Measurements from ENCODE around the gene HEG1. TPM values are rescaled to one million over a fixed set of nuclear protein-coding genes. Genes with fewer than 3 reads are reported as not detected.
A peak's percentile ranks its signal among the peaks of the same experiment; 100 is the strongest.

HEG1 gene
- total and polyA plus RNA-seq, 12 donors: 12.2 to 186 (median 122) TPM

DNA sequence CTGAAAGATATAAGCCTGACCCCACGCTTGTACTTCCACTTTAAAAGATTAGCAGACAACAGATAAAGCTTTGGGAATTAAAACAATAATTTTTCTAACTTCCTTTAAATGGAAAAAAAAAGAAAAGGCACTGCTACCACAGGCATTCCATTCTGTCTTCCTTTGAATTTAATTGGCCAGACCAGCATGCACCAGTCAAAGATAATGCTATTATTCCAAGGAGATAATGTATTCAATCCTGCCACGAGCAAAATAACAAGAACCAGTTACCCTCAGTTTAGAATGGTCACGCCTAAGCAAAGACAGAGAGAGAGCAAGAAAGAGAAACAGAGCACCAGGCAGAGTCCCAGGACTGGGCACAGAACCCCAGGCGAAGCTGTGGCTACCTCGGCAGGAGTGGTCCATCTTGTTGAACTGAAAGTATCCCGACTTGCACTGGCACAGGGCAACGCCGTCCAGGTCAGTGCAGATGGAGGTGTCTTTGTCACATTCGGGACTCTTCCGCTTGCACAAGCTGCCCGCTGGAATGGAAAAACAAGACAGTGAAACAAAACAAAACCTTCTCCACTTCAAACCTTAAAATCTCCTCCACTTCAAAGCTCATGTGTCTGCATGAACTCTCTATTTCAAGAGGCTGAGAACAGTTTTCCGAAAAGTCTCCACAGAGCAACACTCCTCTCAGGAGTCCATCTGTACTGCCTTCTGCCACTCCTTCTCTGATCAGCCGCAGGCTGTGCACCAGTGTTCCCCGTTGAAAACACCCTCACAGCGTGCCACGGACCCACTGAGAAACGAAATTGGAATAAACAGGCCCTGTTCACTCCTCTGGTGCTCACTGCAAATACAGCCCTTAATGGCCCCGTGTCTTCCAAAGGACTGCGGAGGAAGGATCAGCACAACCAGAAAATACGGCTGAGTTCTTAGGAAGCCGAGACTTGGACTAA lies 58.2 kb downstream of the HEG1 start:
- H3K4me3 ChIP-seq: no peak overlapping the region
- no peak for ATAC-seq
- TF ChIP-seq, protein P1, sequence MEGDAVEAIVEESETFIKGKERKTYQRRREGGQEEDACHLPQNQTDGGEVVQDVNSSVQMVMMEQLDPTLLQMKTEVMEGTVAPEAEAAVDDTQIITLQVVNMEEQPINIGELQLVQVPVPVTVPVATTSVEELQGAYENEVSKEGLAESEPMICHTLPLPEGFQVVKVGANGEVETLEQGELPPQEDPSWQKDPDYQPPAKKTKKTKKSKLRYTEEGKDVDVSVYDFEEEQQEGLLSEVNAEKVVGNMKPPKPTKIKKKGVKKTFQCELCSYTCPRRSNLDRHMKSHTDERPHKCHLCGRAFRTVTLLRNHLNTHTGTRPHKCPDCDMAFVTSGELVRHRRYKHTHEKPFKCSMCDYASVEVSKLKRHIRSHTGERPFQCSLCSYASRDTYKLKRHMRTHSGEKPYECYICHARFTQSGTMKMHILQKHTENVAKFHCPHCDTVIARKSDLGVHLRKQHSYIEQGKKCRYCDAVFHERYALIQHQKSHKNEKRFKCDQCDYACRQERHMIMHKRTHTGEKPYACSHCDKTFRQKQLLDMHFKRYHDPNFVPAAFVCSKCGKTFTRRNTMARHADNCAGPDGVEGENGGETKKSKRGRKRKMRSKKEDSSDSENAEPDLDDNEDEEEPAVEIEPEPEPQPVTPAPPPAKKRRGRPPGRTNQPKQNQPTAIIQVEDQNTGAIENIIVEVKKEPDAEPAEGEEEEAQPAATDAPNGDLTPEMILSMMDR (IDR thresholded peaks at IDR 0.05): no peak
- peak overlapping the region in 7 of 10 donors; percentile 9 to 84 (median 63) for H3K27ac ChIP-seq
- intact Hi-C loops (cut with DNase I): loop anchor here (2.0 to 10.0 kb wide), 11 partner anchors 55 to 440 kb away; partner anchors contain the start of genes HEG1 (in 2 of the 10) and ZNF148 (in 1 of the 10)
- peaks cover 0 to 100% (median 55%) of the 10 kb centered on the region in 9 donors for H3K36me3 ChIP-seq
- DNase-seq: no peak
- 80 to 82% methylated on average over 21 of the region's 21 CpGs for WGBS, 2 donors
- H3K27me3 ChIP-seq: no peaks in the 10 kb centered on the region
- no peaks in the 10 kb centered on the region for H3K9me3 ChIP-seq
- H3K4me1 ChIP-seq: peaks cover 24 to 100% (median 74%) of the 10 kb centered on the region in 9 donors

DNA sequence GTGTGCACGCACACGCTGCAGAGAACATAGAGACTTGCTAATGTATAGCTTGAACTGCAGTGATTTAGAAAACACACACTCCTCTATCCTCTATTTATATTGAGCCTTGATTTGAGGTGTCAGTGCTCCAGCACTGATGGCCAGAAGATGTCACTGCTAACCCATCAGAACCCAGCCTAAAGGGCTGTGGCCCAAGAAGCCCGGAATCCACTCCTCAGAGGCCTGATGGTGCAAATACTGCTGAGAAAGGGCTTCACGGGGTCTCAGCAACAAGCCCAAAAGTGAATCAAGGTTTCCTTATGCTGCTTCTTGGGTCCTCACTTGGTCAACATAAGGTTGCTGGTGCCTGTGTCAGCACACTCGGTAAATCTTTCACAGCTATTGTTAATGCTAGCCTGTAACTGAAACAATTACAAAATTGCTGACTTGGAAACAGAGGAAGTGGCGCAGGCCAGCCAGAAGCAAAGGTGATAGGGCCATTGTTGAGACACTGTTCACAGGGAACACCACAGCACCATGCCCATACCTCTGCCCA lies 60.3 kb downstream of the HEG1 start:
- DNase-seq (peak; percentile 39 to 52), ATAC-seq (peak; percentile 54 to 80 (median 72))
- H3K4me1 ChIP-seq: peaks cover 21 to 81% (median 57%) of the 10 kb centered on the region in 9 donors
- H3K4me3 ChIP-seq: no peak overlapping the region
- WGBS, 2 donors: 46 to 57% methylated on average over 6 of the region's 6 CpGs
- intact Hi-C loops (cut with DNase I): loop anchor here (1.0 to 10.0 kb wide), 15 partner anchors 57 to 443 kb away; partner anchors contain the start of genes HEG1 (in 2 of the 10) and ZNF148 (in 1 of the 10)
- TF ChIP-seq, protein P1 (IDR thresholded peaks at IDR 0.05): peak; percentile 50 to 83 (median 72)
- no peaks in the 10 kb centered on the region for H3K27me3 ChIP-seq
- H3K27ac ChIP-seq: peak overlapping the region in 9 of 10 donors; percentile 5 to 84 (median 54)
- H3K9me3 ChIP-seq: no peaks in the 10 kb centered on the region
- H3K36me3 ChIP-seq: peaks cover 0 to 100% (median 46%) of the 10 kb centered on the region in 9 donors

DNA sequence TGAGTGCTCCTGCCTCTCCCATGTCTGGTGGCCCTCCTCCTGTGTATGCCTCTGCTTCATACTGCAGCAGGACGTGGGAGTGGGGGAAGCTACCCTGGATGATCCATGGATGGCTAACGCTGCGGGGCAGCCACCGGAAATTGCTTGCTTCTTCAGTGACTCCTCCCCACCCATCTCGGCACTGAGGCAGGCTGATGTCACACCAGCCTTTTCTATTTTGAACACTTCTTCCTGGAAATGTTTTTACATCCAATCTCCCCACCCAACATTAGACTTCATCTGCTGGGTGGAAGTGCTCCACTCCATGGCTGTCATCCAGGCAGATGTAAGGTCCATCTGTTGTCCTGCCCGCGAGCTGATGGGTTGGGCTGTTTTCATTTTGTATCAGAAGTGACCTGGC lies 62.3 kb downstream of the HEG1 start:
- 27 to 34% methylated on average over 7 of the region's 7 CpGs for WGBS, 2 donors
- intact Hi-C loops (cut with DNase I): loop anchor here in 4 of 10 donors (5.0 to 10.0 kb wide), 4 partner anchors 61 to 444 kb away; partner anchors contain the start of gene HEG1 (in 2 of the 4)
- Histone ChIP-seq H3K4me1 (peaks cover 10 to 60% (median 37%) of the 10 kb centered on the region in 9 donors), H3K27ac (peak overlapping the region in 9 of 10 donors; percentile 28 to 84 (median 54)), H3K27me3 (no peaks in the 10 kb centered on the region), H3K4me3 (no peak overlapping the region), H3K9me3 (no peaks in the 10 kb centered on the region), H3K36me3 (peaks cover 0 to 100% (median 61%) of the 10 kb centered on the region in 9 donors)
- DNase-seq: peak; percentile 33 to 64
- TF ChIP-seq, protein P1 (IDR thresholded peaks at IDR 0.05): no peak
- peak; percentile 40 to 86 (median 74) for ATAC-seq

DNA sequence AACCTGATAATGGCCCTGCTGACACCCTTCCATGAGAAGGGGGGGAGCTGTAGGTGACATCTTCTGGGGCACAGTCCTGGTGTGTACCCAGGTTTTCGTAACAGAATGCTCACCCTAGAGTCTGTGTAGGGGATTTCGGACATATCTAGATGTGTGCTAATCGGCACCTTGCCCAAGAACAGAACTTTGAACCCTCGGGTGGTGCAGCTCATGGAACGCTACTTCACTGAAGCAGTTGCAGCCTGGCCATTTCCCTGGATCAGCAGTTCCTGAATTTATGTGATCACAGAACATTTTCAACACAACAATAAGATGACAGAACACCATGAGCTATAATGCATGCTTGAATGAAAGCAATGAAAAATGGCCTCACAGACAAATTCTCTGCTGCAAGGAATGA lies 63.8 kb downstream of the HEG1 start:
- no peak overlapping the region for H3K4me3 ChIP-seq
- H3K27me3 ChIP-seq: no peaks in the 10 kb centered on the region
- TF ChIP-seq, protein P1 (IDR thresholded peaks at IDR 0.05): no peak
- DNase-seq (no peak), ATAC-seq (no peak)
- no peaks in the 10 kb centered on the region for H3K9me3 ChIP-seq
- 95 to 96% methylated on average over 5 of the region's 5 CpGs for WGBS, 2 donors
- intact Hi-C loops (cut with DNase I): loop anchor here in 4 of 10 donors (5.0 to 10.0 kb wide), 4 partner anchors 63 to 445 kb away; partner anchors contain the start of gene HEG1 (in 2 of the 4)
- H3K4me1 ChIP-seq: peaks cover 10 to 50% (median 38%) of the 10 kb centered on the region in 9 donors
- peak overlapping the region in 1 of 10 donors; percentile 65 for H3K27ac ChIP-seq
- H3K36me3 ChIP-seq: peaks cover 0 to 100% (median 61%) of the 10 kb centered on the region in 9 donors
